Activated T-helper 2 cell treated with anti-CD3 and anti-CD28 coated beads, Interferon-gamma antibody, Interleukin-2, Interleukin-4, amounts not matched to agents 10 μg/mL and 5 μg/mL and 100 μg/mL, durations not matched to agents 14 hours and 24 hours and 36 hours (primary cell): ENCODE measurements around the gene GPR173. TPM values are rescaled to one million over a fixed set of nuclear protein-coding genes. Genes with fewer than 3 reads are reported as not detected.

Experiments used
- DNase-seq: peaks from one replicate; pipeline ENCODE4 v3.0.0; 2021; ENCODE audit warnings: low spot score
- H3K27ac Mint-ChIP-seq: one replicate; pipeline ENCODE4 v1.8.0; 2021; ENCODE audit warnings: mixed read lengths
- H3K27me3 Mint-ChIP-seq: one replicate; pipeline ENCODE4 v1.8.0; 2021; ENCODE audit warnings: low read depth, mixed read lengths
- H3K36me3 Mint-ChIP-seq: one replicate; pipeline ENCODE4 v1.8.0; 2021; ENCODE audit warnings: low read depth, mixed read lengths
- H3K4me1 Mint-ChIP-seq: one replicate; pipeline ENCODE4 v1.8.0; 2021; ENCODE audit warnings: low read depth, mixed read lengths
- H3K4me3 Mint-ChIP-seq: one replicate; pipeline ENCODE4 v1.8.0; 2021; ENCODE audit warnings: low read depth, mild to moderate bottlenecking, moderate library complexity, mixed read lengths
- H3K9me3 Mint-ChIP-seq: one replicate; pipeline ENCODE4 v1.8.0; 2021; ENCODE audit warnings: mixed read lengths
- intact Hi-C: fragments of 100-400 bp; cut with micrococcal nuclease; formaldehyde crosslinking; loops from one replicate; pipeline ENCODE4 v1.15.1; 2023
- total RNA-seq: library from RNA; stranded (reverse); gene quantifications from 2 replicates; pipeline ENCODE4 v1.2.3, GENCODE V29; 2022

GPR173 gene
- total RNA-seq, 1 donor from 2014 or later: not detected

DNA sequence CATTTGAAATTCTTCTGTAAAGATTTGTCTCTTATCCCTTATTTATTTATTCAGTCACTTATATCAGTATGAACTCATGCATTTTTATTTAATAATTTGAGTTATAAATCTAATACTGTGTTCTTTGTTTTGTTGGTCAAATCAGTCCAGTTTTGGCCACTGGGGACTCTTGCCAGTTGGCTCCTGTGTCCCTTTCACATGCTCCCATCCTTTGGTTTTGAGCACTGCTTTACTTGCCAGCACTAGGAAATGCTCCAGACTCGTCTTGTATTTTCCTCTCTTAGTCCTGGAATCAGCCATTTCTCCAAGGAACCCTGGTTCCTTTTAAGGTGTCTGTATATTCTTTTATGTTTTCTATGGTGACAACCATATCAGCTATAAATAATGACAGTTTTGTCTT lies 73.4 kb downstream of the GPR173 start:
- Mint-ChIP-seq H3K9me3 (peaks cover 7% of the 10 kb centered on the region), H3K4me1 (peaks cover 11% of the 10 kb centered on the region), H3K36me3 (peaks cover 16% of the 10 kb centered on the region), H3K27me3 (no peaks in the 10 kb centered on the region), H3K4me3 (no peak overlapping the region), H3K27ac (no peak overlapping the region)
- DNase-seq: no peak
- intact Hi-C loops: no loop called here

DNA sequence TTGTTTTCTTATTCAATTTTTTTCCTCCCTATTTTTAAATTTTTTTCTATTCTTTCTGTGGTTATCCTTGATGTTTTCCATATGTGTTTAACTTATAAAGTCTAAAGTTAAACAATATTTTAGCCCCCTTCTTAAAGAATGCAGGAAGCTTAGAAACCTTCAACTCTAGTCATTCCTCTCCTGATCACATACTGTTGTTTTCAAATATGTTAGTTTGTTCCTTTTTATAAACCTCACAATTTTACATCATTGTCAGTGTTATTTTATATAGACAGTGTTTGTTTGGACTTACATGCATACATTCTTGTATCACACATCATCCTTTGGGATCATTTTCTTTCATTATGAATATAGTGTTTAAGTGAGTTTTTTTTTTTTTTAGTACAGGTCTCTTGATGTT lies 76.9 kb downstream of the GPR173 start:
- Mint-ChIP-seq H3K27ac (no peak overlapping the region), H3K4me3 (no peak overlapping the region), H3K27me3 (no peaks in the 10 kb centered on the region), H3K36me3 (peaks cover 16% of the 10 kb centered on the region), H3K9me3 (peaks cover 7% of the 10 kb centered on the region), H3K4me1 (peaks cover 11% of the 10 kb centered on the region)
- no peak for DNase-seq
- intact Hi-C loops: no loop called here

DNA sequence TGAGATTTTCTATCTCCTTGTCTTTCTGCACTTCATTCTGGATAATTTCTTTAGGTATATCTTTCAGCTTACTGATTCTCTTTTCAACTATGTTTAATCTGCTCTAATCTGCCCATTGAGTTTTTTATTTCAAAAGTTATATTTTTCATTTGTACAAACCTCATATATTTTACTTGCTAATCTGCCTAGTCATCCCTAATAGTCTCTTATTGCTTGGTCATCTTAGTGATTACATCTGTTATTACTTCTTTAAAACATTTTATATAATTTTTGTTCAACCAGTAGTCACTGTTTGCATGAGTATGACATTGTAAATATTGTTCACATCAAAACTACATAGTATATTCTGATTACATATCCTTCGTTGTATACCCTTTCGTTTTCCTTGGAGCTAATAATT lies 77.8 kb downstream of the GPR173 start:
- intact Hi-C loops: no loop called here
- Mint-ChIP-seq H3K36me3 (peaks cover 16% of the 10 kb centered on the region), H3K4me3 (no peak overlapping the region), H3K27ac (no peak overlapping the region), H3K9me3 (peaks cover 7% of the 10 kb centered on the region), H3K4me1 (peaks cover 11% of the 10 kb centered on the region), H3K27me3 (no peaks in the 10 kb centered on the region)
- no peak for DNase-seq

- no peak for DNase-seq
- Mint-ChIP-seq H3K27me3 (no peaks in the 10 kb centered on the region), H3K4me1 (peaks cover 11% of the 10 kb centered on the region), H3K4me3 (no peak overlapping the region), H3K36me3 (peaks cover 16% of the 10 kb centered on the region), H3K27ac (no peak overlapping the region), H3K9me3 (peaks cover 7% of the 10 kb centered on the region)
- intact Hi-C loops: no loop called here
Measured at GRCh38 chrX:53128097-53128749, 79.6 kb downstream of the GPR173 start.

Other genes starting within 250 kb of the GPR173 start
- gene XAGE5, start 237.5 kb upstream of the GPR173 start, total RNA-seq: not detected in 2 replicates
- gene XAGE3, start 180.7 kb upstream of the GPR173 start, total RNA-seq: not detected in 2 replicates
- gene FAM156B, start 151.5 kb upstream of the GPR173 start, total RNA-seq: 14.5 and 14.6 TPM in 2 replicates
- 26.2 and 28.2 TPM in 2 replicates for gene FAM156A, start 90.3 kb upstream of the GPR173 start, total RNA-seq
- gene TSPYL2, start 33.6 kb downstream of the GPR173 start, total RNA-seq: 36.0 and 41.2 TPM in 2 replicates
- gene KANTR, start 45.4 kb downstream of the GPR173 start, total RNA-seq: 9.7 and 11.2 TPM in 2 replicates
- 98.3 and 111 TPM in 2 replicates for gene KDM5C, start 176.4 kb downstream of the GPR173 start, total RNA-seq
- gene IQSEC2, start 232.8 kb downstream of the GPR173 start, total RNA-seq: 0.14 and 0.21 TPM in 2 replicates